Esophagus muscularis mucosa (tissue), 2 donors: ENCODE measurements around the gene NEU3.

Experiments
- POLR2A ChIP-seq: fragments of 450-650 bp; IDR thresholded peaks from one replicate; pipeline ENCODE4 v1.6.1; 2017; ENCODE audit warnings: antibody characterized with exemption, moderate library complexity, mild to moderate bottlenecking, low read depth
- POLR2AphosphoS5 ChIP-seq, 2 donors: sonication (generic); formaldehyde crosslinking; IDR thresholded peaks; one replicate each; pipeline ENCODE4 v1.6.1; 2017; ENCODE audit warnings: antibody characterized with exemption in 2 of 2

- TF ChIP-seq POLR2A (no peak), POLR2AphosphoS5 (IDR thresholded peaks at IDR 0.05) (no peak)
Observed at GRCh38 chr11:75002516-75002915, 13.8 kb downstream of the NEU3 start.
